ENCODE data around the gene CPXM1. TPM values are rescaled to one million over a fixed set of nuclear protein-coding genes. Genes with fewer than 3 reads are reported as not detected.
"Not testable (repeated sequence)": the region's sequence is repeated elsewhere in the genome, so short reads cannot be mapped to it uniquely, and the experiment has no call there.

The CPXM1 gene
- total RNA-seq, 1 donor from 2014 or later, result 0.13 TPM

DNA sequence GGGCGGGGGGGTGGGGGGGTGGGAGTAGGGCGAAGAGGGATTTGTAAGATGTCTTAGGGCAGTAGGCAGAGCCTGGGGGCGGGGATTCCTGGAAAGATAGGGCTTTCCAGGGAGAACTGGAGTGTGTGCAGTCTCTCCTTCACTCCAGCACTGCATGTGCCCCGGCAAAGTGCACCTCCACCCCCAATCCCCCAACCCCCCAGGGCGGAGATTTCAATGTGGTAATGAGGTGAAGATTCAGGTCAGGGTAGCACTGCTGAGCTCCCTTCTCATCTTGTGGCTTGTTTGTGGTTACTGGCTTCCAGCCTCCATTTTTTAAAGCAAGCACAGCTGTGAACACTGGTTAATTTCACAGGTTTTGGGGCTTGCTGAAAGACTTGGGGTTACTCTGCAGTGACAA is 21.6 kb upstream of the CPXM1 start:
- DNase-seq (ENCODE audit: low read depth in 2 of 2), result no peak

DNA sequence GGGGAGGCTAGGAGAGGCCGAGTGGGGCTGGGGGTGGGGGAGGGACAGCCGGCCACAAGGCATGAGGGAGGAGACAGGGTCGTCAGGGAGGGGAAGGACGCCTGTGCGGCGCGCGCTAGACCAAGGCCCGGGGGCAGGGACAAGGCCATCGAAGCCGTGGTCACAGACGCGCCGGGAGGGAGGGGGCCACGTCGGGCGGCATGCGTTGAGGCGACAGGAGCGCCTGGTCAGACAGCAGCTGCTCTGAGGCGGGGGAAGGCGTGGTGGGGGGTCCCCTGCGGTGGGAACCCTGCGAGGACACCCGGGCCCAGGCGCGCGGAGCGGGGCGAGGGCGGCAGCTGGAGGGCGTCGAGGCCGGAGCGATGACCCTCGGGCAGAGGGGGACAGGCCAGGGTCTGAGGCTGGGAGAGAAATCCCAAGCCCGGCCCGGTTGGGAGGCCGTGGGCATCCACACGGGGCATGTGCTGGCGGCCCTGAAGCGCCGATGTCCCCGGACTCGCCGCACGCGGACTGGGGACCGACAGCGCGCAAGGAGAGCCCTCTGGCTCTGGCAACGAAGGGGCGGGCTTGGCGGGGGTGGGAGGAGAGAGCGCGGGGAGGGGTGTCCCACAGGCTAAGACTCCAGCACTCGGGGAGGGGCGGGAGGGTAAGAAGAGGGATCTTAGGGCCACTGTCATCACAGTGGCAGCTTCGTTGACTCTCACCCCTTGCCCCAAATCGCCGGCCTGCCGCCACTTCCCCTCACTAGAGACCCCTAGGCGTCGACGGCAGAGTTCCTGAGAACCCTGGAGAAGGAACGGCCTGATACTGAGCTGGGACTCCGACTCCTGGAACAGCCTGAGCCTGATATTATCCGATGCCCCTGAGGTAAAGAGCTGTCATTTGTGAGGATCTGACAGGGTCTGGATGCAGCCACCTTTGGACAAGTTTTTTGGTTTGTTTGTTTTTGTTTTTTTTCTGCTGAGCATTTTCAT is 20.8 kb upstream of the CPXM1 start:
- no peak for DNase-seq (ENCODE audit: low read depth in 2 of 2)

DNA sequence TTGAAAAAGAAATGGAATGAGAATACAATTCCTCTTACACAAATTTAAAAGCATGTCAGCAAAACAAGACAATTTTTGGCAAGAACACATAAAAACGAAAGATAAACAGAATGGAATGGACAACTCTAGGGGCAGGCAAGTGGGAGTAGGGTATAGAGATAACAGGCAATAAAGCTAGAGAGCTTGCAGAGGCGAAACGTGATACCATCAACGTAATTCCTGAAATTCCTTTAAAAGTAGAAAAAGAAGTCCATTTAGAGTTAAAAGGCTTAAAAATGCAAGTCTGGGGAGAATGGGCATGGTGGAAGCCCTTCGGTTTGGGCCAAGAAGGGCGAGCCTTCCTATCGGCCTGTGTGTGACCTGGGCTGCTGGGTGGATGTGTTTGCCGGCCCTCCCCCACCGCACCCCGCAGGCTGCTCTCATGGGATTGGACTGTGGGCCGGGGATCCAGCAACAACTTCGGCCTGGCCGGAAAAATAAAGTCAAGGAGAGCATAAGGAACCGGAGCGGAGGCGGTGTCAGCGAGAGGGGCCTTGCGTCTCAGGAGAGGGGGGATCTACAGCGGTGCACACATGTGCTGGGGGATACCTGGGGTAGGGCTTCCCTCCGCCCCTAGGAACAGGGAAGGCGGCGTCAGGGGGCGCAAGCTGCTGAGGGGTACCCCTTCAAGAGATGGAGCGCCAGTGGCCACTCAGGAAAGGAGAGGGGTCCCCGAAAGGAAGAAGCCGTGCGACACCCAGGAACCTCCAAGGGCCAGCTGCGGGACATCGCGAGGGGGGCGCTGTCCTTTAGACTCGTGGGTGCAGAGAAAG is 19.9 kb upstream of the CPXM1 start:
- no peak for DNase-seq (ENCODE audit: low read depth in 2 of 2)

DNA sequence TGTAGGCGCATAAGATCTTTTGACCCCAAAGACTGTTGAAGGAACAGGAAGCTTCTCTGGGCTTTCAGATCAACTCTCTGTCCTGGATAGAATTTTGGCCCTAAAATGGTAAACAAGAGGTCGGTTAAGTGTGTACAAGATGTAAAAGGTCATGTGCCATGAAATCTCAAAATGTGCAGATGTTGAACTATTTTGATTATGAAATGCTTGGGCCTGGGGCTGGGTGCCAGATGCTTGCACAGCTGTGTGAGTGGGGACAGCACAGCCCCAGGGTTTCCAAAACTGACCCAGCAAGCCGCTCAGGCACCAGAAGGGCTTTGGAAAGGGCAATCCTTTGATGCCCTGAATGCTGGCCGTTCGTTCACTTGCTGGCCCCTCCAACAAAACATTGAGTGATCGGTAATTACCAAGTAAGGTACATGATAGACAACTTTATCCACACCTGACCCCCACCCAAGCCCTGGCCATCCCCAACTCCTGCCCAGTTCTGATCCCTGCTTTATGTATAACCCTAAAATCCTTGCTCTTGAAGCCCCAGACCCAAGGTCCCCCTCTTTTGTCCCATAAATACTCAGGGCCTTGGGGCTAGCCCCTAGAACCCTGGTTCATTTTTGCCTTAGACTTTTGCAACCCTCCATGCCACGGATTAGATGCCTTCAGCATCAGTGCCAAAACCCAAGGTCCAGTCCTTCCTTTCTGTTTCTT is 17.6 kb upstream of the CPXM1 start:
- DNase-seq (ENCODE audit: low read depth in 2 of 2), result no peak

DNA sequence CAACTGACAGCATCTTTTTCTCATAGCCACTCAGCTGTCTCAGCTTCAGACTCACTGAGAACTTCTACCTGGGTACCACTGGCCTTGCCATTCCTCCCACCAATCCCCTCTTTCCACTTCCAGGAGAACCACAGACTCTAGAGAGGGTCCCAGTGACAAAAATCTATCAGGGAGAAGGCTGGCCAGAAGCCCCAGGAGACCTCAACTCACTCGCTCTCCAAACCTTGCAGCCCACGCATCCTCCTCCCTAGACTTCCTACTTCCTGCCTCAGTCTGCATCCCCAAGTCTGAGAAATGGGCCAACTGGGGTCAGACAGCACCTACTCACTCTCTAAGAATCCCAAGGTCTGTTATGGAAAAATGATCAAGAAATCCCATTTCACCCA is 16.9 kb upstream of the CPXM1 start:
- DNase-seq (ENCODE audit: low read depth in 2 of 2), result no peak

DNA sequence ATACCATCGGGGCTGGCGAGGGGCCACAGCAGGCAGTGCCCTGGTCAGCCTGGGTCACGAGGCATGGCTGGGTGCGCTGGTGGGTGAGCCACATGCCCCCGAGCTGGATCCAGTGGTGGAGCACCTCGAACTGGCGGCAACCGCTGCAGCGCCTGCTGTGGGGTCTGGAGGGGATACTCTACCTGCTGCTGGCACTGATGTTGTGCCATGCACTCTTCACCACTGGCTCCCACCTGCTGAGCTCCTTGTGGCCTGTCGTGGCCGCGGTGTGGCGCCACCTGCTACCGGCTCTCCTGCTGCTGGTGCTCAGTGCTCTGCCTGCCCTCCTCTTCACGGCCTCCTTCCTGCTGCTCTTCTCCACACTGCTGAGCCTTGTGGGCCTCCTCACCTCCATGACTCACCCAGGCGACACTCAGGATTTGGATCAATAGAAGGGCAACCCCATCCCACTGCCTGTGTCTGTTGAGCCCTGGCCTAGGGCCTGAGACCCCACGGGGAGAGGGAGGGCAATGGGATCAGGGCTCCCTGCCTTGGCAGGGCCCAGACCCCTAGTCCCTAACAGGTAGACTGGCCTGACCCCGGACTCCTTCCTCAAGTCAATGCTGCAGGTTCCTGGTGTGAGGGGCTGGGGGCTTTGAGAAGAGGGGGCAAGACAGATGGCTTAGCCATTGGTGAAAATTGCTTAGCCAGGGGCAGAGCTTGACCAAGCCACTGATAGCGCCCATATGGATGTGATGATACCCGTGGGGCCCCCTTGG is 16.3 kb upstream of the CPXM1 start:
- no peak for DNase-seq (ENCODE audit: low read depth in 2 of 2)

DNA sequence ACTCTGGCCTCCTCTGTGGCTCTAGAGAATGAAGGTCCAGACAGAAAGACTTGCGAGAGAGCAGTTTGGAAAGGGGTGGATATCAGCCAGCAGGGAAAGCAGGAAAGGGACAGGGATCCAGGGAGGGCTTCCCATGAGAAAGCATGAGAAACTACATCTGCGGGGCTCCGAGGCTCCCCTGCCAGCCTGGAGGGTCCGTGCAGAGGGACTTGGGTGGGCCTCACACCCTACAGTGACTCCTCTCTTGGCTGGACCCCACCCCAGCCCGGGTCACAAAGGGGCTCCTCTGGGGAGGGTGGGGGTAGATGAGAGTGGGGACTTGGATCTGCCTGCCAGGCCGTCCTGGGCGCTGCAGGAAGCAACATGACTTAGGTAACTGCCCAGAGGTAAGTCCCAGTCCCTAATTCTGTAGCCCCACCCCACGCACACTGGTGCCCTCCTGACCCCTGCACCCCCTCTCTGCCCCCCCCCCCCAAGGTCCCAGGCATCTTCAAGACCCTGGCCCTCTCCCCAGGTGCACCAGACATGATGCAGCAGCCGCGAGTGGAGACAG is 15.7 kb upstream of the CPXM1 start, which contains the start of gene TMEM239:
TMEM239 (plus strand) TSS at position 335 of the 553 bp plus-strand sequence; CDS start at position 526, 191 bp downstream.
- no peak for DNase-seq (ENCODE audit: low read depth in 2 of 2)

DNA sequence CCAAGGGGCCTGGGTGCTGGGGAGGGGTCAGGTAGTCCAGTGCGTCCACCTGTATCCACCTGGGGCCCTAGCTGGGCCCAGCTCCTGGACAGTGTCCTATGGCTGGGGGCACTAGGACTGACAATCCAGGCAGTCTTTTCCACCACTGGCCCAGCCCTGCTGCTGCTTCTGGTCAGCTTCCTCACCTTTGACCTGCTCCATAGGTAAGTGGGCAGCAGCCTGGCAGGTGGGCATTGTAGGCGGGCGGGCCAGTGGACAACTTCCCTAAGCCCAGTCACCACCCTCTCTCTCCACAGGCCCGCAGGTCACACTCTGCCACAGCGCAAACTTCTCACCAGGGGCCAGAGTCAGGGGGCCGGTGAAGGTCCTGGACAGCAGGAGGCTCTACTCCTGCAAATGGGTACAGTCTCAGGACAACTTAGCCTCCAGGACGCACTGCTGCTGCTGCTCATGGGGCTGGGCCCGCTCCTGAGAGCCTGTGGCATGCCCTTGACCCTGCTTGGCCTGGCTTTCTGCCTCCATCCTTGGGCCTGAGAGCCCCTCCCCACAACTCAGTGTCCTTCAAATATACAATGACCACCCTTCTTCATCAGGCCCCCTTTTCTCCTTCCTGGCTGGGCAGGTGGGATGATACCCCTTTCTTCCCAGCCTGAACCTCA is 14.9 kb upstream of the CPXM1 start:
- no peak for DNase-seq (ENCODE audit: low read depth in 2 of 2)

DNA sequence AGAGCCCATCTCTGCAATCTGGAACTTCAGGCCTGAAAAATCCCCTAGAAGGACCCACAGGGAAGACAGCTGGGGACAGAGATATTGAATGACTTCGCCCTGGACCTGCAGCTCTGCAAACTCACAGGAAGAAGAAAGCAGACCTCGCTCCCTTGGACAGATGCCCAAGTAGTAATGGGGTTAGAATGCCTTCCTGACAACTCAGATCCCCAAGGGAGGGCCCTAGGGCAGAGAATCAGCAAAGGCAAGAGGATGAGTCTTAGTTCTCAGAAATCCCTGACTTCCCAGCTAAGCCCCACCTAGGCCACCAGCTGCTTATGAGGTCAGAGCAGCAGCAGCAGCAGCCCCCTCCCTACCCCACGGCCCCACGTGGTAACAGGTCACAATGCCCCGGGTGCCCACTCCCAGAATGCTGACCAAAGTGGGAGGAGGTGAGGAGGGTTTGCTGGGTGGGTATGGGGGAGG is 14.2 kb upstream of the CPXM1 start, which contains the start of gene C20orf141:
C20orf141 (plus strand) TSS at position 401 of the 465 bp plus-strand sequence. CDS start 198 bp downstream, outside the sequence.
- DNase-seq (ENCODE audit: low read depth in 2 of 2), result peak in 1 of 2 donors; percentile 59

DNA sequence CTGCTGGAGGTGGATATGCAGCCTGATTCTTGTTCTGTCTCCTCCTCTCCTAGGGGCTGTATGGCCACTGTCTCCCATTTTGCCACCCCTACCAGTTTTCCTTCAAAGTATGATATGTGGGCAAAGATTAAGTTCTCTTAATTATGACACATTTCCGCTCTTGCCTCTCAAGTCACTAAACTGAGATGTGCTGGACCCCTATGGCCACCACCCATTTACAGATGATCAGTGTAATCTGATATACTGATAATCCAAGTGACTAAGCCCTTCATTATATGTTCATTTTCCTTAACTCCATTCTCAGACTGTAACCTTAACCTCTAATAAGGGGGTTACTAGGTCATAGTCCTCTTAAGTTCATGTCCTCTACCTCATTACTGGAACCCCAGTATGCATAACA is 13.6 kb upstream of the CPXM1 start:
- no peak for DNase-seq (ENCODE audit: low read depth in 2 of 2)

DNA sequence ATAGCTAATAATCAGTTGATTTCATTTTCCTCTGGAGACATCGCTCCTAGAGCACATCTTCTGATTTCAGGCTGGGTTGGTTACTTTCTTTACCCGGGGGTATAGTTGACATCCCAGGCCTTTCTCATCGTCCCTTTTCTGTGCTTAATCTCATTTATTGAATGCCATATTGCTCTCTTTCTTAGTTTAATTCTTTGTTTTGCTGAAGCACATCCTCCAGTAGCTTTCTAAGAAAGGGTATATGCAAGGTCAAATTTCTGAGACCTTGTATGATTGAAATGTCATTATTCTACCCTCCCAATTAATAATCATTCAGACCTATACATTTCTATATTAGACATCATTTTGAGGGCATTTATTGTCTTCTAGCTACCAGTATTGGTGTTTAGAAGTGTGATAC is 11.8 kb upstream of the CPXM1 start:
- DNase-seq (ENCODE audit: low read depth in 2 of 2), result no peak

DNA sequence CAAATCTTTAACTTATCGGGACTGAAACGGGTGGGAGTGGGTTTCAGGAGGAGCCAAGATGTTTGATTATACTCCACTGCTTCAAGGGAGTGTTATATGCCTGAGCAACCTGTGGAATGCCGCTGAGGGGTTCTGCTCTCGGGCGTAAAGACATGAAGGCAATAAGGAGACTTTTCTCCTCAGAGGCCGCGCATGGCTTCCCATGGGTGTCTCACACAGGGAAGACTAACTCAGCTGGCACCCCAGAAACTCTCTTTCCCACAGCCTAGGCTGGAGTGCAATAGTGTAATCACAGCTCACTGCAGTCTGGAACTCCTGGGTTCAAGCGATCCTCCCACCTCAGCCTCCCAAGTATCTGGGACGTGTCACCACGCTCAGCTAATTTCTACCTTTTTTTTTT is 9.3 kb upstream of the CPXM1 start:
- DNase-seq (ENCODE audit: low read depth in 2 of 2), result no peak

DNA sequence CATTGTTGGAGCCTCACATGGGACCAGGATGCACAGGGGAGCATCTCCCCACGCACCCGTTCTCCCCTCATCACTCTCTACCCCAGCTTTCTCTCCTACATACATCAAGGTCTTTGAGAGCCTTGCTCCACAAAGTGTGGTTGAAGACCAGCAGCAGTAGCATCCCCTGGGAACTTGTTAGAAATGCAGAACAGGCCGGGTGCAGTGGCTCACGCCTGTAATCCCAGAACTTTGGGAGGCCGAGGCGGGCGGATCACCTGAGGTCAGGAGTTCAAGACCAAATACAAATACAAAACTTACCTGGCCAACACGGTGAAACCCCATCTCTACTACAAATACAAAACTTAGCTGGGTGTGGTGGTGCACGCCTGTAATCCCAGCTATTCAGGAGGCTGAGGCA is 7.5 kb upstream of the CPXM1 start:
- not testable (repeated sequence) for DNase-seq (ENCODE audit: low read depth in 2 of 2)

DNA sequence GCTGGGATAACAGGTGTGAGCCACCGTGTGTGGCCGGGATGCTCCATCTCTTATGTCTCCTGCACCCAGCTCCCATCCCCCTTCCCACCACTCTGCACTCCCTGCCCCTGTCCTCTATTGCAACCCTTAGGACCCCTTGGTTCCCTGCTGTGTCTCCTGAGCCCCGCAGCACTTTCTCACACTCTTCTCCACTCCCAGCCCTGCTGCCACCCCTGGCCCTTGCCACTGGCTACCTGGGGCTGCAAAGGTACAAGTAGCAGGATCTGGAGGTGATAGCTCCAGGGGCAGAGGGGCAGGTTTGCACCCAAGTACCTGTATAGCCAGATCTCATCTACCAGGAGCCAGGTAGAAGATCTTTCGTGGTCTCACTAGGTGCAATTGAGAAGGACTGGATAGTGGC is 6.6 kb upstream of the CPXM1 start:
- DNase-seq (ENCODE audit: low read depth in 2 of 2), result no peak

DNA sequence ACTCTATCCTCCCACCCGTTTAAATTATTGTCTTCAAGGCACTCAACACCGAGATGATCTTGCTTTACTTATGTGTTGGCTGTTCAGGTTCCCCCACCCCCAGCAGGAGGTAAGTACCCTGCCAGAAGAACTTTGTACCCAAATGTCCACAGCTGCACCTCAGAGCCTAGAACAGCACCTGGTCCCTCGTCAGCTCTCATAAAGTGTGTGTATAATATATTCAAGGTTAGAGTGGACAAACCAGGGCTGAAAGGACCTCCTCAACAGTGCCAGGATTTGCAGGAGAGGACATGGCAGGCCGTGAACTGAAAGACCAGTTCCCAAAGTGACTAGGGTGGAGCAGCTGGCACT is 5.9 kb upstream of the CPXM1 start:
- DNase-seq (ENCODE audit: low read depth in 2 of 2), result no peak

DNA sequence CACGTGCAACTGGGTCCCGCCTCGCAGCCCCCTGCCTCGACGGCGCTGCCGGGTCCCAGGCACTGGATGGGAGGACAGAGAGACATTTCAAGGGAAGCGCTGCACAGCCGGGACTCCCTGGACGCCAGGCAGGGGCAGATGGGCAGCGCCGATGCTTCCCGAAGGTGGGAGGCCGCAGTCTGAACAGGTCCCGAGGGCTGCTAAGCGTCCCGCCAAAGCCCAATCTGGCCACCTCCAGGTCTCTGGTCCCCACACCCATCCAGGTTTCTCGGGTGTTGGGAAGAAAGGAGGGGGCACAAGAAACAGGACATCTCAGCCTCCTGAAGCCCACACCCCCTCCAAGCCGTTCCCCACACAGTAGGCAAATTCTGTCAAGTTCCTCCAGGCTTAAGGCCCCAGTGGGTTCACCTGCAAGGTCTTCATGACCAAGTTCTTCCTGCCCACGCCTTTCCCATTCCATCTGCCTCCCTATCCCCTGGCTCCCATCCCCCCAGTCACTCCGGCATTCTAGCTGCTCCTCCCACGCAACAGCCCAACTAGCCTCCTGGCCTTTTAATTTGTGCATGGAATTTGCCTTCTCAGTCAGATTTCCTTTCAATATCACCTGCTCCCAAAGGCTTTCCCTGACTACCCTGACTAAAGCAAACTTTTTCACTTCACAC is 5.4 kb upstream of the CPXM1 start:
- DNase-seq (ENCODE audit: low read depth in 2 of 2), result no peak

DNA sequence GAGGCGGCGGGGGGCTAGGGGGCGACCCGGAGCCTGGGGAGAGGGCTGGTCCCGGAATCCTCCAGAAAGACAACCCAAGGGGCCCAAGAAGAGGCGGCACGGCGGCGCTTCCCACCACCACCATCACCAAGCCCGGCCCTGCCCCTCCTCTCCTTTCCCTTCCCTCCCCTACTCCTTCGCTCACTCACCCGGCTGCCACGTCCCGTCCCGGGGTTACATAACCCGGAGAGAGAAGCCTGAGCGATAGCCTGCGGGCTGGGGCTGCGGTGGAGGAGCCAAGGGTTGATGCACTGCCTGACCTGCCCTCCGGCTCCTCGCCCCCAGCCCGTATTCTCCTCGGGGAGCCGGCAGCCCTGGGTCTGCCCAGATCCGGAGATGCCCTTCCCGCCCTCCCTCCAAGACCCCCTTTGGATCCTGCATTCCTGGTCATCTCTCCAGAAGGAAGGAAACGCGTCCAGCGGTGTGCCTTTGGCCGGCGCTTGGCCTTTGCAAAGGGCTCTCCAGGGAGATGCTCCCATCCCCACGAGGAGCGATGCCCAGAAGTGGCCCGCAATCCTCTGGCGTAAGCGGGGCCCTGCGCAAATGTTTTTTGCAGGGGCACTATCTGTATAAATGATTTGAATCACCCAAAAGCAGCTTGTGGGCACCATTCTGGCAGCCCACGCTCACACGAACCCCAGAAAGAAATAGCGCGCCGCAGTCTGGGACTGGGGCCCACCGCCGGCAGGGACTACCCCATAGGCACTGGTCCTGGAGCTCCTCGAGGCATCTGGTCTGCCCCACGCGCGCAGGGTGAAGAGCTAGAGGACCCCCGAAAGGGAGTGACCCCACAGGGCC is 4.6 kb upstream of the CPXM1 start:
- DNase-seq (ENCODE audit: low read depth in 2 of 2), result no peak

DNA sequence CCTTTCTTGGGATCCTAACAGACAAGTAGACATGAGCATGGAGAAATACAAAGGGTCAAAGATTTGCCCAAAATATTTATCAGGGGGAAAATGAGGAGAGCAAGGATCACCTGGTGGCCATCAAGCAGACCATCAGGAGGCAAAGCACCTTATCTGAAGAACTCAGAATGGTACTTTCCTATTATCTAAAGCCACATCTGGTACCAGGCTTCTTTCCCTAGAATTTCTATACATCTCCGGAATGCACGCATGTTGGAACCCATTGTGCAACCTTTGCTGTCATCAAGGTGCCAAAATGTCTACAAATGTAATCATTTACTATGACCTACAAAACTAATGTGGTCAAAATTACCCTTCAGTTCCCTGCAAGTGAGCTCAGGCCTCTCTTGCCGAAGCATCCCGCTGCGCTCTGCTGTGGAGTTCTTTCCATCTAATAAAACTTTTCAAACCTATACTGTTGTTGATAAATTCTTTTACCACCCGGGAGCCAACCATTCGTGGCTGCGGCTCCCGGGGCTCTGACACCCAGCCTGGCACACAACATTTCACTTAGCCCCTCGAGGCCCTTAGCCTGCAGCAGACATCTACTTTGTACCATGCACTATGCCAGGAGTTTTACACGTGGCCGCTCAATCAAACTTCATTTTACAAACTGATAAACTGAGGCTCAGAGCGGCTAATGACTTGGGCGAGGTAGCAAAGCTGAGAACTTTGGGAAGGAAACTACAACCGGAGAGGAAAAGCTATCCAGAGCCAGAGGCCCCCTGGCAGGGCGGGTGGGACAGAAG is 3.8 kb upstream of the CPXM1 start:
- DNase-seq (ENCODE audit: low read depth in 2 of 2), result no peak
